Measurements from ENCODE around the gene COG5. TPM values are rescaled to one million over a fixed set of nuclear protein-coding genes. Genes with fewer than 3 reads are reported as not detected.

The COG5 gene
- total and polyA plus RNA-seq, 8 donors = 4.1 to 34.7 (median 26.5) TPM

DNA sequence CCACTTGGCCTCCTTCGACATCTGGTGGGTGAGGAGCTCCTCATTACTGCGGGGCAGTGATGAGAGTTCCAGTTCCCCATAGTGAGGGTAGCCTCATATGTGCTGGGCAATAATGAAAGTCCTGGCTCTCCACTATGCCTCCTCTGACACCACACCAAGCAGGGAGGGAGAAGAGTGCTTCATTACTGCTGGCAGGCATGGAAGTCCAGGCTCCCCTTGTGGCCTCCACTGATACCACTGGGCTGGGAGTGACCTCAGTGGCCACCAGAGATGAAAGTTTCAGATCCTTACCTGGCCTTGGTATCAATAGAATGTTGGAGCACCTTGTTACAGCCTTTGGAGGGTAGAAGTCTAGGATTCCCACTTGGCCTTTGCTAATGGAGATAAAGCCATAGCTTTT, 6.6 kb upstream of the COG5 start:
- no peak for DNase-seq
- FAIRE-seq = no peak
- 95 to 100% methylated on average over 2 of the region's 2 CpGs for WGBS, 2 donors

DNA sequence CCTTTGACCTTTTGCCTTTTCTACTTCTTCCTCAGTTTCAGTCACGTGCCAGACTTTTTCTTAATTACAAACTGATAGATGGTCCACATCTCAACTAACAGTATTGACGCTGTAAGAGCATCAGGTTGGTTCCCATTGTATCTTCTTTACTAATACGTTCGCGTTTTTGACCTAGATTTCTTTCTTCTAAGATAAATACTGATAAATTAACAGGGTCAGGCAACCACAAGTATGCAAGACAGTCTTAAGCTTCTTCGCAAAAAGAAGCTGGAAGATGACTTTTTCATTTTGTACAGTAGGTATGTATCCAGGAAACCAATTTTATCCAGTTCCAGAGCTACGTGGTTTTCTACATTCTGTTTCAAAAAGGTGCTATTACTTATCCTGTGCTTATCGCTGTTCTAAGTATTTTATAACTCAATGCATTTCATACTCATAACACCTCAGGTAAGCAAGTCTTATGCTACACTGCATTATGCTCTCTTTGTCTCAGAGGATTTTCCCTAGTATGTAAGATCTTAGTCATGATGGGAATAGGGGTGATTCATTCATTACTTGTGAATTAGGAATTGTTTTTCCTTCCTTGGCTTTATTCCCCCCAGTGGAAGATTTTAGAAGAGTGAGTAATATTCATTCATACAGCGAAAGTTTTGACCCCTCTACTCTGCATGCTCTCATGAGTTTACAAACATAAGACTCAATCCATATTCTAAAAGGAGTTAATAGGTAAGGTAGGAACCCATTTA, 1.0 kb upstream of the COG5 start:
- FAIRE-seq (no peak), ATAC-seq (no peak), DNase-seq (no peak)
- TF ChIP-seq, protein P1, sequence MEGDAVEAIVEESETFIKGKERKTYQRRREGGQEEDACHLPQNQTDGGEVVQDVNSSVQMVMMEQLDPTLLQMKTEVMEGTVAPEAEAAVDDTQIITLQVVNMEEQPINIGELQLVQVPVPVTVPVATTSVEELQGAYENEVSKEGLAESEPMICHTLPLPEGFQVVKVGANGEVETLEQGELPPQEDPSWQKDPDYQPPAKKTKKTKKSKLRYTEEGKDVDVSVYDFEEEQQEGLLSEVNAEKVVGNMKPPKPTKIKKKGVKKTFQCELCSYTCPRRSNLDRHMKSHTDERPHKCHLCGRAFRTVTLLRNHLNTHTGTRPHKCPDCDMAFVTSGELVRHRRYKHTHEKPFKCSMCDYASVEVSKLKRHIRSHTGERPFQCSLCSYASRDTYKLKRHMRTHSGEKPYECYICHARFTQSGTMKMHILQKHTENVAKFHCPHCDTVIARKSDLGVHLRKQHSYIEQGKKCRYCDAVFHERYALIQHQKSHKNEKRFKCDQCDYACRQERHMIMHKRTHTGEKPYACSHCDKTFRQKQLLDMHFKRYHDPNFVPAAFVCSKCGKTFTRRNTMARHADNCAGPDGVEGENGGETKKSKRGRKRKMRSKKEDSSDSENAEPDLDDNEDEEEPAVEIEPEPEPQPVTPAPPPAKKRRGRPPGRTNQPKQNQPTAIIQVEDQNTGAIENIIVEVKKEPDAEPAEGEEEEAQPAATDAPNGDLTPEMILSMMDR (IDR thresholded peaks at IDR 0.05) = no peak
- no peaks in the 10 kb centered on the region for H3K36me3 ChIP-seq
- H3K27ac ChIP-seq = peak overlapping the region in 3 of 4 donors; percentile 88 to 98 (median 96)
- H3K27me3 ChIP-seq = no peaks in the 10 kb centered on the region
- intact Hi-C loops (cut with DNase I) = no loop called here
- H3K4me1 ChIP-seq = peaks cover 6 to 32% (median 20%) of the 10 kb centered on the region in 3 donors
- WGBS, 2 donors = 31 to 32% methylated on average over 9 of the region's 9 CpGs
- no peaks in the 10 kb centered on the region for H3K9me3 ChIP-seq
- H3K4me3 ChIP-seq = peak overlapping the region; percentile 76 to 98 (median 88)

More for the DNA sequence above, 6.6 kb upstream of the COG5 start:
- Histone ChIP-seq H3K4me3 (no peak overlapping the region), H3K36me3 (no peaks in the 10 kb centered on the region), H3K27ac (no peak overlapping the region), H3K4me1 (peaks cover 0 to under 1% (median 0%) of the 10 kb centered on the region in 3 donors), H3K9me3 (no peaks in the 10 kb centered on the region), H3K27me3 (no peaks in the 10 kb centered on the region)
- TF ChIP-seq, protein P1 (IDR thresholded peaks at IDR 0.05) = no peak
- no peak for ATAC-seq
- intact Hi-C loops (cut with DNase I) = no loop called here

DNA sequence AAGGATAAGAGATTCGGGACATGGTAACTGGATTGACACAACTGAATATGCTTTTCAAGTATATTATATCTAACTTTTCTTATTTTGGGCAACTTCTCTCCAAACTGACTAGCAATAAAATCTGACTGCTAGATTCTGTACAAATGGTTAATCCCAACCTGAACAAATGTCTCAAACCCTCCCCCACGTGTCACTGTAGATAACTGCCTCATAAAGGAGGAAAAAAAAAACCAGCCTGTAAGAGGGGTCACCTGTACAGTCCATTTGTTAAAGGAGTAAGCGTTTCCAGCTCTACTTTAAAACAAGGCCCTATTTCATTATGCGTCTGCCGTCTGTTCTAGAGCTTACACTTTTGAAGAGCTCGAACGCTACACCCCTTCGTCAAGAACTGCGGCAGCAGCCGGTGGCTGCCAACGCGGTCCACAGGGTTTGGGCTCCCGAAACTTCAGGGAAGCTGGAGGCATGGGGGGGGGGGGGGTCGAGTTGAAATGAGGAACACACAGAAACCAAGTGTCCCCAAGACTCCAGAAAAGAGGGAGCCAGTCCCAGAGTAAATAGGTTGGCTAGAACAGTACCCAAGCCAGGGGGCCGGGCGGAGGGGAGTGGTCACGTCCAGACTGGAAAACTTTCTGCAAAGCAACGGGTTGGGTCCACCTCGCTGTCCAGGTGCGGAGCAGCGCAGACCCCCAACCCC, 492 bp downstream of the COG5 start:
- no peak for FAIRE-seq
- Histone ChIP-seq H3K27me3 (no peaks in the 10 kb centered on the region), H3K4me3 (peak overlapping the region; percentile 76 to 98 (median 88)), H3K36me3 (no peaks in the 10 kb centered on the region), H3K27ac (peak overlapping the region; percentile 88 to 98 (median 94)), H3K4me1 (peaks cover 6 to 32% (median 20%) of the 10 kb centered on the region in 3 donors), H3K9me3 (no peaks in the 10 kb centered on the region)
- TF ChIP-seq, protein P1 (IDR thresholded peaks at IDR 0.05) = no peak
- peak; percentile 80 to 86 (median 82) for ATAC-seq
- DNase-seq = peak in 1 of 6 donors; percentile 67
- intact Hi-C loops (cut with DNase I) = no loop called here
- WGBS, 2 donors = 1 to 2% methylated on average over 20 to 21 of the region's 21 CpGs

DNA sequence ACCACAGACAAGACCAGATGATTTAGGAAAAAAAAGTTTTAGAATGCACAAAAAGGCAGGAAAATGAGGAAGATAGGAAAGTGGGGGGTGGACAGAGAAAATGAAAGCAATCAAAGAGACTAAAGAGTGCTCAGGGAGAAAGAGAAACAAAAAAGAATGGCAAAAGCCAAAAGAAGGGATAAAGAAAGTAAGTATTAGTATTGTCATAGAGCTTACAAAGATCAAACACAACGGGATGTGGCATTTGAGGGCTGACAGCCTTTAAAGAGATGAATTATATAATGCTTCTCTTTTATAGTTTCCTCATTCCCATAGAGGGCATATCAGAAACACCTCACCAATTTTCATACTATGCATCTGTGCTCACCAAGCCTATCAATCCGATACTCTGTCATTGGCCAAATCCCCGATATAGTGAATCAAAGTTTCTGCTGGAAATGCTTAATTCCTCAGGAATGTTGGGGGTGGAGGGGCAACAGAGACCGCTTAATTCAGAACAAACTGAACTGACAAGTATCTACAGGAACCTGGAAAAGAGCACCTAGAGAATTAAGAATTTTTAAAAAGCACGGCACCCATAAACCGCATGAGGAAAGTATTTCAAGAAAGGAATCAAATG, 2.7 kb downstream of the COG5 start:
- WGBS, 2 donors = 72 to 77% methylated on average over 6 of the region's 6 CpGs
- Histone ChIP-seq H3K9me3 (no peaks in the 10 kb centered on the region), H3K4me1 (peaks cover 6 to 32% (median 20%) of the 10 kb centered on the region in 3 donors), H3K27ac (no peak overlapping the region), H3K4me3 (no peak overlapping the region), H3K36me3 (no peaks in the 10 kb centered on the region), H3K27me3 (no peaks in the 10 kb centered on the region)
- intact Hi-C loops (cut with DNase I) = no loop called here
- FAIRE-seq (no peak), ATAC-seq (no peak), DNase-seq (no peak)
- TF ChIP-seq, protein P1 (IDR thresholded peaks at IDR 0.05) = no peak
